Sigmoid colon (tissue), 7 donors: Measurements from ENCODE around the gene HMOX1. TPM values are rescaled to one million over a fixed set of nuclear protein-coding genes. Genes with fewer than 3 reads are reported as not detected.

ENCODE experiments used
- DNase-seq: peaks from one replicate; pipeline ENCODE4 v3.0.0-alpha.2; 2019
- H3K27ac ChIP-seq, 4 donors: fragments of 200-600 bp; sonication (generic); one replicate each; pipeline ENCODE4 v1.5.1; 2016 to 2019; ENCODE audit warnings: mild to moderate bottlenecking in 1 of 4
- H3K27me3 ChIP-seq, 3 donors: fragments of 200-600 bp; sonication (generic); one replicate each; pipeline ENCODE4 v1.5.1; 2019; ENCODE audit warnings: mild to moderate bottlenecking in 1 of 3
- H3K36me3 ChIP-seq, 4 donors: fragments of 200-600 bp; sonication (generic); one replicate each; pipeline ENCODE4 v1.5.1; 2016 to 2019
- H3K4me1 ChIP-seq, 4 donors: fragments of 200-600 bp; sonication (generic); one replicate each; pipeline ENCODE4 v1.5.1; 2017 to 2019
- H3K4me3 ChIP-seq, 4 donors: fragments of 200-600 bp; sonication (generic); one replicate each; pipeline ENCODE4 v1.5.1; 2017 to 2019; ENCODE audit warnings: mild to moderate bottlenecking in 2 of 4, moderate library complexity in 1 of 4
- H3K9me3 ChIP-seq, 4 donors: fragments of 200-600 bp in 3 of 4; sonication (generic) in 3 of 4; one replicate each; pipeline versions ENCODE4 v1.5.1 to v1.6.1; 2013 to 2019
- CTCF ChIP-seq, 4 experiments: fragments of 450-650 bp in 3 of 4; fragments of 200-600 bp in 1 of 4; IDR thresholded peaks; one replicate each; pipeline ENCODE4 v1.5.1; 2016 to 2019; ENCODE audit warnings: antibody characterized with exemption in 4 of 4, mild to moderate bottlenecking in 3 of 4, moderate library complexity in 2 of 4
- EP300 ChIP-seq, 4 donors: sonication (generic); formaldehyde crosslinking; IDR thresholded peaks; one replicate each; pipeline ENCODE4 v1.6.1; 2017; ENCODE audit warnings: antibody characterized with exemption in 4 of 4
- POLR2A ChIP-seq, 2 donors: fragments of 450-650 bp; IDR thresholded peaks; one replicate each; pipeline ENCODE4 v1.6.1; 2016; ENCODE audit warnings: antibody characterized with exemption in 2 of 2, mild to moderate bottlenecking in 2 of 2, moderate library complexity in 2 of 2
- POLR2AphosphoS5 ChIP-seq, 4 donors: sonication (generic); formaldehyde crosslinking; IDR thresholded peaks; one replicate each; pipeline ENCODE4 v1.6.1; 2017; ENCODE audit warnings: antibody characterized with exemption in 4 of 4
- WGBS, 2 donors: extraction: QIAGEN DNeasy Blood & Tissue Kit; methylation state at CpG; one replicate each; pipeline ENCODE4 v1.1.7; 2013; 5-methylcytosine and 5-hydroxymethylcytosine counted together
- intact Hi-C: fragments of 100-400 bp; cut with DNase I; formaldehyde crosslinking; loops from one replicate; pipeline ENCODE4 v1.15.1; 2023
- polyA plus RNA-seq, 3 donors: library from polyadenylated mRNA; stranded (reverse); fragments of 200-250 nt; gene quantifications; one replicate each; pipeline ENCODE4 v1.2.3, GENCODE V29; 2013
- total RNA-seq, 4 donors: library from RNA; depleted of rRNA; stranded (reverse); fragments of >200 nt; gene quantifications; one replicate each; pipeline ENCODE4 v1.1.0, GENCODE V29; 2016
- donor health status: healthy with polysubstance abuse.
- donor health status: Bipolar disorder and iron deficiency.
- donor health status: healthy.

The HMOX1 gene
- total and polyA plus RNA-seq, 7 donors, result 5.0 to 138 (median 35.5) TPM

- H3K36me3 ChIP-seq, result peaks cover 0 to 15% (median 10%) of the 10 kb centered on the region in 4 donors
- TF ChIP-seq EP300 (IDR thresholded peaks at IDR 0.05), result no peak
- TF ChIP-seq POLR2AphosphoS5 (IDR thresholded peaks at IDR 0.05), result no peak
- no peak for TF ChIP-seq CTCF (IDR thresholded peaks at IDR 0.05)
- TF ChIP-seq POLR2A (IDR thresholded peaks at IDR 0.05), result no peak
- H3K27ac ChIP-seq, result no peak overlapping the region
- no peak overlapping the region for H3K4me3 ChIP-seq
- peaks cover 0 to 17% (median 15%) of the 10 kb centered on the region in 4 donors for H3K4me1 ChIP-seq
- no peaks in the 10 kb centered on the region for H3K9me3 ChIP-seq
- DNase-seq, result no peak
- 86 to 87% methylated on average over 3 of the region's 3 CpGs for WGBS, 2 donors
- H3K27me3 ChIP-seq, result no peaks in the 10 kb centered on the region
- intact Hi-C loops, result no loop called here
Measured at GRCh38 chr22:35383679-35384071, 2.8 kb downstream of the HMOX1 start.

DNA sequence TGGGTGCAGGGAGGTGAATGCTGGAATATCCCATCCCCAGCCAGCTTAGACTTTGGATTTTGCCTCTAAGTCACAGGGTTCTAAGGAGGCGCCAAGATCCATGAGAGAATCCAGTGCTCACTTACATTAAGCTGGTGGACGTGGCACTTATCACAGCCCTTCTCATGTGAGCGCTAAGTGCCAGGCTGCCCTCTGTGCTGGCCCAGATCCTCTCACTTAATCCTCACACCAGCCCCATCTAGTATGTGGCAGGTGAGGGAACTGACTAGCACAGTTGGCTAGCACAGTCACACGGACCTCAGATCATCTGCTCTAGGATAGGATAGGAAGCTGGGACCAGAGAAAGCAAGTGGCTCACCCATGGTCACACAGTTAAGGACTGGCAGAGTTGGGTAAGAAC, 3.6 kb downstream of the HMOX1 start:
- Histone ChIP-seq H3K4me1 (peaks cover 0 to 17% (median 15%) of the 10 kb centered on the region in 4 donors), H3K27ac (no peak overlapping the region), H3K9me3 (no peaks in the 10 kb centered on the region), H3K36me3 (peaks cover 0 to 16% (median 10%) of the 10 kb centered on the region in 4 donors), H3K27me3 (no peaks in the 10 kb centered on the region), H3K4me3 (no peak overlapping the region)
- WGBS, 2 donors, result 74 to 85% methylated on average over 4 of the region's 4 CpGs
- intact Hi-C loops, result no loop called here
- no peak for DNase-seq
- TF ChIP-seq POLR2AphosphoS5 (IDR thresholded peaks at IDR 0.05) (no peak), EP300 (IDR thresholded peaks at IDR 0.05) (no peak), CTCF (IDR thresholded peaks at IDR 0.05) (no peak), POLR2A (IDR thresholded peaks at IDR 0.05) (no peak)

DNA sequence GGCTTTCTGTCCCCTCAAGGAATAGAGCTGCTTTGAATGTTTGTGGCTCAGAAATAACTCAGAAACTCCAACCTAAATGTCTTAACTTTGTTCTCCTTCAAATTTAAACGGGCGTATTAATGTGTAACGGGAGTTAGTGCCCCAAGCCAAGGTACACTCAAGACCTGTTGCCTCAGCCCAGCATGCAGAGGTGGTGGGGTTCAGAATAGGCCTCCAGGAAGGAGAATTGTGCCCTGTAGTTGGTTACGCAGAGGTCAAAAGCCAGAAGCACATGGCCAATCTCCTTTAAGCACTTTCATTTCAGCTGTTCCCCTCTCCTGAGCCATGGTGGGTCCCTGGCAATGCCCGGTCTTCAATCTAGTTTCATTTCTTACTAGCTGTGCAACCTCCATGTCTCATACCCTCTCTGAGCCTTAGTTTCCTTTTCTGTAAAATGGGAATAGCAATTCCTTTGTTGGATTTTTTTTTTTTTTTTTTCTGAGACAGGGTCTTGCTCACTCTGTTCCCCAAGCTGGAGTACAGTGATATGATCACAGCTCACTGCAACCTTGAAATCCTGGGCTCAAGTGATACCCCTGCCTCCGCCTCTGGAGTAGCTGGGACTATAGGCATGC, 4.2 kb downstream of the HMOX1 start:
- TF ChIP-seq POLR2AphosphoS5 (IDR thresholded peaks at IDR 0.05) (no peak), CTCF (IDR thresholded peaks at IDR 0.05) (no peak), EP300 (IDR thresholded peaks at IDR 0.05) (no peak), POLR2A (IDR thresholded peaks at IDR 0.05) (no peak)
- Histone ChIP-seq H3K27ac (no peak overlapping the region), H3K9me3 (no peaks in the 10 kb centered on the region), H3K36me3 (peaks cover 0 to 22% (median 10%) of the 10 kb centered on the region in 4 donors), H3K4me3 (no peak overlapping the region), H3K27me3 (no peaks in the 10 kb centered on the region), H3K4me1 (peaks cover 0 to 16% (median 15%) of the 10 kb centered on the region in 4 donors)
- intact Hi-C loops, result no loop called here
- 69 to 75% methylated on average over 6 of the region's 6 CpGs for WGBS, 2 donors
- no peak for DNase-seq

DNA sequence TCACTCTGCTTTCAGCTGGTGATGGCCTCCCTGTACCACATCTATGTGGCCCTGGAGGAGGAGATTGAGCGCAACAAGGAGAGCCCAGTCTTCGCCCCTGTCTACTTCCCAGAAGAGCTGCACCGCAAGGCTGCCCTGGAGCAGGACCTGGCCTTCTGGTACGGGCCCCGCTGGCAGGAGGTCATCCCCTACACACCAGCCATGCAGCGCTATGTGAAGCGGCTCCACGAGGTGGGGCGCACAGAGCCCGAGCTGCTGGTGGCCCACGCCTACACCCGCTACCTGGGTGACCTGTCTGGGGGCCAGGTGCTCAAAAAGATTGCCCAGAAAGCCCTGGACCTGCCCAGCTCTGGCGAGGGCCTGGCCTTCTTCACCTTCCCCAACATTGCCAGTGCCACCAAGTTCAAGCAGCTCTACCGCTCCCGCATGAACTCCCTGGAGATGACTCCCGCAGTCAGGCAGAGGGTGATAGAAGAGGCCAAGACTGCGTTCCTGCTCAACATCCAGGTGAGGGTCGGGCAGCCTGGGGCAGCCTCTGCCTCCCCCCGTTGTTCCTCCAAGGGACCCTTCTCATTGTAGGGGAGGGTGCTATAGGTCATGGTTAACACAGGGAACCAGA, 5.9 kb downstream of the HMOX1 start:
- H3K9me3 ChIP-seq, result no peaks in the 10 kb centered on the region
- no peak overlapping the region for H3K27ac ChIP-seq
- no peak overlapping the region for H3K4me3 ChIP-seq
- peaks cover 0 to 4% (median under 1%) of the 10 kb centered on the region in 4 donors for H3K4me1 ChIP-seq
- WGBS, 2 donors, result 93 to 96% methylated on average over 19 of the region's 19 CpGs
- no peak for TF ChIP-seq CTCF (IDR thresholded peaks at IDR 0.05)
- TF ChIP-seq POLR2A (IDR thresholded peaks at IDR 0.05), result no peak
- no peak for TF ChIP-seq POLR2AphosphoS5 (IDR thresholded peaks at IDR 0.05)
- TF ChIP-seq EP300 (IDR thresholded peaks at IDR 0.05), result no peak
- intact Hi-C loops, result no loop called here
- H3K36me3 ChIP-seq, result peaks cover 0 to 28% (median 10%) of the 10 kb centered on the region in 4 donors
- H3K27me3 ChIP-seq, result no peaks in the 10 kb centered on the region
- no peak for DNase-seq
